Right kidney (tissue), 1 donor: ENCODE results near the gene PRKD1.
"Not testable (repeated sequence)": the region's sequence is repeated elsewhere in the genome, so short reads cannot be mapped to it uniquely, and the experiment has no call there.

Experiments
- DNase-seq: peaks from one replicate; pipeline ENCODE4 v3.0.0-alpha.2; 2016

Gene PRKD1

DNA sequence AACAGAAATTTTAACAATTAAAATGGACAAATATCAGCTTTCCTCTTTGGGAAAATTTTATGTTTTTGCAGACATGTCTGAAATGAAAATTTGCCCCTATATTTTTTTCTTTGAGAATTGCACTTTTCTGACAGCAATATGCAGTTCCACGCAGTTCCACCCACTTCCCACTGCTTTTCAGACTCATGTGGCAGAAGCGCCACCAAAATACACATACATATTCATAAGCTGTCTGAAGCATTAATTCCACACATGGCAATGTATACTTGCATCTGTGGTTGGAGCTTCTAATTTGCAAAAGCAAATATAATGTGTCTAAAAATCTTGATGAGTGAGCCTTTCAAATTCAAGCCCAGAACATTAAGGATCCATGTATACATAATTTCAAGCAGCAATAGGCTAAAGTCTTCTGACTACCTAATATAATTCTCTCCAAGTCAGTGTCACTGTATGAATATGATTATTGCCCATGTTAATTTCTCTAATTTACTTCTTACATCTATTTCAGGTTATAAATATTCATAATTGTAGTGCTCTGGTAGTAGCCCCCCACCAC lies 129.5 kb downstream of the PRKD1 start:
- no peak for DNase-seq

DNA sequence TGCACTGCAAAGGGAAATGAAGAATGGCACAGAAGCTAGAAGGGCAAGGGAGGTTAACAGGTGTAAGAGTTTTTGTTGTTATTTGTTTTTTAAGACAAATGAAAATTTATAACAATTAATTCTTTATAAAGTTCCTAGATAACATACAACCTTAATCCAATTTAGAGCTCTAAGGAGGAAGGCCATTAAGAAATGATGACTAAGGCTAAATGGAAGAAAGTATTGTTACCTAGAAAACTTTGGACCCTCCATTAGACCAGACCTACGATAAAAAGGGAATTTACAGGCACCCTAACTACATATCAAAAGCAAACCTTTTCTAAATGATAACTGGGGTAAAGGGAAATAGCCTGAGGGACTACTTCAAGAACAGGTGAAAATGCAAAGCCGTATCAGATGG lies 130.8 kb downstream of the PRKD1 start:
- DNase-seq, result no peak

DNA sequence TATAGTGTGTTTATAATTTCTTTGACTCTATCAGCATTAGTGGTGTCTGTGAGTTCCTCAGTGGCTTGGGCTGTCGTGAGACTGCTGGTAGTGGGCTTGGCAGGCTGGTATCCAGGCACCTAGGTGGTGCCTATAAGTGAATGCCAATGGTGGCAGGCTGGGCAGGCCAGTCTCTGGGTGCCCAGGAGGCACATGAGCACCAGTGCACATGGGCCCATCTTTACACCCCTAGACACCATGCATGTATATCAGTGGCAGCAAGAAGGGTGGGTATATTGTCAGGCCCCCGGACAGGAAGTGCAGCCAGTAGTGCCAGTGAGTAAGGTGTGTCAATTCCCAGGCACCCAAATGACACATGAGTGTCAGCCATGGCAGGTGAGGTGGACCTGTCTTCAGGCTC lies 138.2 kb downstream of the PRKD1 start:
- DNase-seq, result no peak

DNA sequence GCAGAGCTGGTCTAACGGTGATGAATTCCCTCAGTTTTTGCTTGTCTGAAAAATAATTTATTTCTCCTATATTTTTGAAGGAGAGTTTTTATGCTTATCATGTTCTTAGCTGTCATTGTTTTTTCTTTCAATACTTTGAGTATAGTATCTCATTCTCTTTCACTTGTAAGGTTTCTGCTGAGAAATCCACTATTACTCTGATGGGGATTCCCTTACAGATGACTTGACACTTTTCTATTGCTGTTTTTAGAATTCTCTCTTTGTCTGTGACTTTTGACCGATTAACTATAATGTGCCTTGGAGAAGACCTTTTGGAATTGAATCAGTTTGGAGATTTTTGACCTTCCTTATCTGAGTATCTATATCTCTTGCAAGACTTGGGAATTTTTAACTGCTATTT lies 139.6 kb downstream of the PRKD1 start:
- DNase-seq, result no peak

DNA sequence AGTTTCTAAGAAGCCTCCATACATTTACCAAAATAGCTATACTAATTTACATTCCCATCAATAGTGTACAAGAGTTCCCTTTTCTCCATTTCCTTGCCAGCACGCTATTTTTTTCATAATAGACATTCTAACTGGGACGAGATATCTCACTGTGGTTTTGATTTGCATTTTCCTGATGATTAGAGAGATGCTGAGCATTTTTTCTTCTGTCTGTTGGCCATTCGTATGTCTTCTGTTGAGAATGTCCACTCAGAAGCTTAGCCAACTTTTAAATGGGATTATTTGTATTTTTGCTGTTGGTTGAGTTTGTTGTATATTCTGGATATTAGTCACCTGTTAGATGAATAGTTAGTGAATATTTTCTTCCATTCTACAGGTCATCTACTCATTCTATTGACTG lies 144.1 kb downstream of the PRKD1 start:
- DNase-seq, result no peak

DNA sequence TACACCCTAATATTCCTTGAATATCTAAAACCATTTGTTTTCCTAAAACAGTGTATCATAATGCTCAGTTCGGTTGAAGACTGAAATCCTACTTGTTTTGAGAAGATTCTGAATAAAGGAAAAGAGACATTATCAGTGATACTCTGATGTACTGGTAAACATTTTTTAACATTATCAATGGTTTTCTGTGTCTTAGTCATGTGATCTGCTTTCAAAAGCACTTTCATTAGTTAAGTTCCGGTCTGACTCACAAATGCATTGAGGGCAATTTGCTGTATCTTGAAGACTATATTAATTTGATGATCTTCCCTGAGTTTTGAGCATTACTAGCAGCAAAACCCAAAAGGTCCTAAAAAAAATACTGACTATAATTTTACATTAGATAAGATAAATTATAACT lies 145.6 kb downstream of the PRKD1 start:
- DNase-seq, result no peak

DNA sequence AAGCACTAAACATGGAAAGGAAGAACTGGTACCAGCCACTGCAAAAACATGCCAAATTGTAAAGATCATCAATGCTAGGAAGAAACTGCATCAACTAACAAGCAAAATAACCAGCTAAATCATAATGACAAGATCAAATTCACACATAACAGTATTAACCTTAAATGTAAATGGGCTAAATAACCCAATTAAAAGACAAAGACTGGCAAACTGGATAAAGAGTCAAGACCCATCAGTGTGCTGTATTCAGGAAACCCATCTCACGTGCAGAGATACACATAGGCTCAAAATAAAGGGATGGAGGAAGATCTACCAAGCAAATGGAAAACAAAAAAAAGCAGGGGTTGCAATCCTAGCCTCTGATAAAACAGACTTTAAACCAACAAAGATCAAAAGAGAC lies 150.5 kb downstream of the PRKD1 start:
- DNase-seq, result not testable (repeated sequence)

DNA sequence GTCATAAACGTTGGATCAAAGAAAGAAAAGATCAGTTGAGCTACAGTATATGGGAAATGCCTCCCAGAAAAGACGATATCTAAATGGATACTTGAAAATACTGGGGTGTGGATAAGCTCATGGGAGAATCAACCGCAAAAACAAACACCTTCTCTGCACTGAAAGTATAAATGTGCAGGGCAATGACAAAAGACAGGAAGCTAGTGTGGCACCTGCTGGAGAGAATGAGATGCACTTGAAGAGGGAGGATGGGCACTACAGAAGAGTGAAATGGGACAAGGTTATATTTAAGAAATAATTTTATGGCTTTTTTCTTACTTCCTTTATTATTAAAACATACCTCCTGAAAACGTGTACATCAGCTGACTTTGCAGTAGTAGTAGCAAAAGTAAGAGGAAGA lies 153.7 kb downstream of the PRKD1 start:
- DNase-seq, result no peak

DNA sequence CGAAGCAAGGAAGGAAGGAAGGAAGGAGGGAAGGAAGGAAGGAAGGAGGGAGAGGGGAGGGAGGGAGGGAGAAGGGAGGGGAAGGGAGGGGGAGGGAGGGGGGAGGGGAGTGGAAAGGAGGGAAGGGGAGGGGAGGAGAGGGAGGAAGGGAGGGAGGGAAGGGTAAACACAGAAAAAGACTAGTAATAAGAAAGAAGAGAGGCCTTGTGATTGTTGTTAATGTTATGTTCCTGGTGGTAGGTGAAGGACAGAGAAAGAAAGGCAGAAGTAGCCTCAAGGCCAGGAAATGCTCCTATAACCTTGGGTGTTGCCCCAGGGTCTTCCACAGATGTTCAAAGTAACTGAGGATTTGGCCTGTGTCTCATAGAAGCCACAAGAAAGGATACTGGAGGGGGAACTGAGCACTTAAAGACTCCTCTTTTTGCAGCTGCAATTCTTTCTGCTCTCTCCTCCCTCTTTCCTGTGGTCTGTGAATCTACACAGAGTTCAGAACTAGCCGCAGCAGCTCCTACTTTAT lies 164.2 kb downstream of the PRKD1 start:
- no peak for DNase-seq

DNA sequence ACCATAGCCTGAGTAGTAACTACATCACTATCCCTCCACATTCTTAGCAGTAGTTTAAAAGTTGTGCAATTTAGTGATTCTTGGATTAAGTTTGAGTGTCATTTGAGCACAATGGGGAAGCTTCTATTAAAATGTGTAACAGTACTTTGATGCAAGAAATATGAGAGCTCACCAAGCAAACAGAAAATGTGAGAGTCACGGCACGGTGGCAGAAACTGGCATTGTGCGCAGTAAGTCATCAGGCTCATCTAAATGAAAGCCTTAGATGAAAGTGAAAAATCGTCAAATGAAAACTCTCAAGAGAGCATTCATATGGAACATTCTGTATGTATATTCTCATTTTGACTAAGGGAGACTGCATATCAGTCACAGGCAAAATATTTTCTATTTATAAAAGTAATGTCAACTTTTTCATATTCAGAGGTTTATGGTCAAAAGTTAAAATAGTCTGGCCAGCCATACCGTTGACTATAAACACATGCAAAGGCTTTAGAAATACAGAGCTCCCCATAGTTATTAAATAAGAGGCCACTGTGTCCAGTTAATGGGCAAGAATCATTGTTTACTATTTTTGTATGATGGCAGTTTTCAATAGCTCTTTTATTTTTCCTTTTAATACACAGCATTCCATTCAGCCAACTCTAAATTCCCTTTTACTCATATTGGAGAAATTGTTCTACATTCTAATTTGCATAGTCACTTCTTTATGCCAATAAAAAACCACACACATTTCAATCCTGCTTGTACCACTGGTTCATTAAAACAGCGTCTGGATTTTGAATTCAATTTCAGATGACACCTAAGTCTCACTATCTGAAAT lies 167.9 kb downstream of the PRKD1 start:
- no peak for DNase-seq

DNA sequence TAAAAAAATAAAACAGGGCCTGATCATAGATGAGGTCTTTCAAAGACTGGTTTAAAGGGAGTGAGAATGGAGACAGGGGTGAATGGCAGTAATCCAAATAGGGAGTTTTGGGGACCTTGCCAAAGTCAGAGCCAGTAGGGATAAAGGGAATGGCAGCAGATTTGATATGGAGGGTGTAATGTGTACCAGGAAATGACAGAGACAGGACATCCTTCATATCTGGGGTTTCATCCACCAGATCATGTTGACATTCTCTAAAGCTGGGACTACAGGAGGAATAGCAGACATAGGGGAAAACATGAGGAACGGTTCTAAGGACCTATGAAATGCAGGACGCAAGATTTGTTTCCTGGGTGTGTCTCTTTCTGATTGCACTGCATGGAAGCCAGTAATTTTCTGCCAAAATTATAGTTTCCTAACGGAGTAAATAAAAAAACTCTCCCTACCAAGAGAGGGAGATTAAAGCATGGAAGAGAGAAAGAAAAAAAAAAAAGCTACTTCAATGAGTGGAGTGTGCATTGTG lies 169.9 kb downstream of the PRKD1 start:
- DNase-seq, result no peak

DNA sequence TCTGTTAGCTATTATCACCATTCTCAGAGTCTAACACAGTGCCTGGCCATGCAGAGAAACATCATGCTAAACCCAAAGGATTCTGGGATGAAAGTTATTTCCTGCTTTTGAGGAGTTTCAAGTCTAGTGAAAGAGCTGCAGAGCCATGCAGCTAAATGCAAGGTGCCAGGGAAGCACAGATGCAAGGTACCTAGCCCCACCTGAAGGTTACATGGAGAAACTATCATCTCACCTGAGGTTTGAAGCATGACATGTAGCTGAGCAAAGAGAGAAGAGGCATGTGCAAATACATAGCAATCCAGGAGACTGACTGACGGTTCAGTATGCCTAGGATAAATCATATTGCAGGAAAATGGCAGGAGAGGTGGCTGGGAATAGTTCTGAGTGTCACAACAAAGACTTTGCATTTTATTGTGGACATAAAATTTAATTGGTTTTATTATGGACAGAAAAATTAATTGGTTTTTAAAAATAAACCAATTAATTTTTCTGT lies 170.4 kb downstream of the PRKD1 start:
- DNase-seq, result no peak

DNA sequence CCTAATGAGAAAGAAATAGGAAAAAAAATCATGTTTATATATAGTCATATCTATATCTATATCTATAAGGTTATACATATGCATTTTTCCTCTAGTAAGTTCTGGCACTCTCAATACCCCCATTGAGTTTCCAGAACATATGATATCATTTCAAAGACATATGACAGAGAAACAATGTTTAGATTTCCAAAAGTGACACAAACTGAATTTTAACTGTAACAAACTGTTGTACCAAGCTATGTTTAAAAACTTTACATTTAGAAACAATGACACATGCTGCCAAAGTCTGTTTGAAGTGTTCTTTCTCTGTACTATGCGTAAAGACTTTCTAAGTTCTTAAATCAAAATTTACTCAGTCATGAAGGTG lies 171.6 kb downstream of the PRKD1 start:
- DNase-seq, result no peak

DNA sequence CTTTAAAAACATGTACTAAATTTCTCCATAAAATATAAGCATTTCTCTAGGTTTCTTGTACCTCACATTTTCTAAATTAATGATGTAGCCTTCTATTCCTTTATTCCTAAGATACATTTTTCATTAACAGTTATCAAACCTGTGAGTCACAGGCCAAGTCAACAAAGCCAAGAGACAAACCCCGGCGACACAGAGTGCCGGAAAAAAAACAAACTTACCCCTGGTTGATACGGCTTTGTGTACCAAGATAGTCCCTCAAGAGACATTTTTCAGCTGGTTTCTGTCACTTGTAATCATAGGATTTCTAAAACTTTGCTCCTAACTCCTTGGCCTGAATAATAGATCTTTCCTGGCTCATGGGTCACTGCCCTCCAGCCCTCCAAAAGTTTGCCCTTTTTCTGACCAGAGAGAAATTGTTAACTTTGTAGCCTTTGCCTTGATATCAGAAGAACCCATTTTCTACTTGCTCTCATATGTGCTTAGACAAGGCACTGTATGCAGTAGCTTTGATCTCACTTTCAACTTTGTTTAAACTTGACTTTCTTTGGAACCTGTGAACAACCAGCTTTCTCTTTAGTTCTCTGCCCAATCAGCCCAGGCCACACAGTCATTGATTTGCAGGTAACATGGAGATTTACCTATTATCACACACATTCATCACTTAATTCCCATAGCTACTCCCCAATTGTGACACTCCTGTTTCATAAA lies 172.2 kb downstream of the PRKD1 start:
- no peak for DNase-seq

DNA sequence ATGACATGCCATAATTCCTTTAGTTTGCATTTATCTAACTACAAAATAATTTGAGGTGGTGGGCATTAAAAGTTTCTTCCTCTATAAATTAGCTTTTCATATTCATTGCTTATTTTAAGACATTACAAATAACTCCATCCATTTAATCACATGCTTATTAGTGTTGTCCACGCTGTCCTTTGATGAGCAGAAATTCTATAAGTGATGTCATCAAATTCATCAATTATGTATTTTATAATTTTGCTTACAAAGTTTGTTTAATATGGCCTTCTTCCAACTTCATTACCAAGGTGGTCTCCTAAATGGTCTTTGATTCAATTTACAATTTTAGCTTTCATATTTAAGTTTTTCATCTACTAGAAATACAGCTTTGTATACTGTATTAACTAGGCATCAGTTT lies 173.5 kb downstream of the PRKD1 start:
- DNase-seq, result no peak

DNA sequence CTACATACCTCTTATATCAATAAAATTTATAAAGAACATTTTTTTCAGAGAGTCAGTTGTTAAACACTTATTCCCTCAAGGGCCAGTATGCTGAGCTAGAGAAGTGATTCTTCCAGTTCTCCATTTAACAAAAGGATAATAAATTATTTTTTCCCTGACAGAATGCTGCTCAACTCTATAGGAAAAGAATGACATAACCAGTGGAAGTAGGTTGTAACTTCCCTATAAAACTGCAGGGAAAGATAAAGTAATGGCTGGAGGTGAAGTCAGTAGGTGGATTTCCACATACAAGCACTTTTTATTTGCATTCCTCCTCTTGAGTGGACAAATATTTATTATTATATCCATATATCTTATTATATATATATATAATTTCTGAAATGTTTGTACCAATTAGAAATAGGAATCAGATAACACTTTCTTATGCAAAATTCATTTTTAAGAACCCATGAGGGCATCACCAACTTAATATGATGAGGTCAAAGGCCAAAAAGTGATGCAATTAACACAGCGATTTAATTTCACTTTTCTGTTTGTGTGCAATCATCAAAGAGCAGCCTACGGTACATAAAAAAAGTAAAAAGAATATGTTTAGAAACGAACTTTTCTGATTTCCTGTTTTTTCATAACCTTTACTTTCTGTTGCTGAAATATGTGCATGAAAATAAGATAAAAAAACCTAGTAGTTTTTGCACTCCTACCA lies 175.3 kb downstream of the PRKD1 start:
- DNase-seq, result no peak

DNA sequence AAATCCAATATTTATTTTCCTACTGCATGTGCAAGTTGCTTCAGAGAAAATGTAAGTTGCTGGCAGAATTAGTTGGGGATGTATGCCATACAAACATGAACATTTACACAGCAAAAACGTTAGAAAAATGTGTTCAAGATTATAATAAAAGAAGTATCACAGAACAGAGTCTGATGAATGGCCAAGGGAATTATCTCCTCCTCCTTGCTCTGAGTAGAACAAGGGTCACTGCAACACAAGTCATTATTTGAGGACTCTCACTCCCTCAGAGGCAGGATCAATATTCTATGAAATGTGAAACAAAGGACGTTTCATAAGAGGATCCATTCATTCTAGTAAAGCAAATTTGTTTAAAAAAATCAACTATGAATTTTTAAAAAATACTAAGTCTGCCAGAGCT lies 177.8 kb downstream of the PRKD1 start:
- DNase-seq, result no peak

DNA sequence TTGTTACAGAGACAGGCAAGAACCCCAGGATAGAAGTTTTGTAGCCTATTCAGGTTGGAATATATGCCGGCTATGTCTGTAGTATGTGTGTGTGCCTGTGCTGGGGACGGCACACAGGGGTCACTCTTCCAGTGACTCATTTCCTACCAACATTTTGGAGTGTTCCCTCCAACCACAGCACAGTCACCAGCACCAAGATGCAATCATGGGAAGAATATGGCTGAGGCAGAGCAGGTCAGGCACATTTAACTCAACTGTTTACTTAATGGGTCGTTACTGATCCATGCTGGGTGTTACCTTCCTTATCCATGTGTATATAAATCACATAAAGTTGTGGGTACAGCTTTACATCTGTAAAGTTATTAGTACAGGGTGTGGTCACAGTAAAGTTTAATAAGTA lies 178.3 kb downstream of the PRKD1 start:
- DNase-seq, result no peak

DNA sequence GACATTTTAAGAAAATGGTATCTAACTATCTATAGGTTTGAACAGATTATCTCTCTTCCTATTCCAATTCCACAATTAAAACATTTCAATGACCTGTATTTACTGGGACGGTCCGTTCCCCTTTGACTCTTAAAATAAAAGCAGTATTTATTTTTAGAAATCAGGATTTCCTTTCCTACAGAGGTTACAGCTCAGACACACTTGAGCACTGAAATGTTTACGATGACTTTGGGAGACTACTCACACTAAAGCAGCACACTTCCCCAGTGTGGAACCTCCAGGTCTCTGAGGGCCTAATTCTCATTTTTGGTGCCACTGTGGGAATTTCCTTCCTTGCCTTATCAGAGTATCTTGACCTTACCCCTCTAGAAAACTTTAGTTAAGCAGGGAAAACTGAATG lies 181.8 kb downstream of the PRKD1 start:
- no peak for DNase-seq

DNA sequence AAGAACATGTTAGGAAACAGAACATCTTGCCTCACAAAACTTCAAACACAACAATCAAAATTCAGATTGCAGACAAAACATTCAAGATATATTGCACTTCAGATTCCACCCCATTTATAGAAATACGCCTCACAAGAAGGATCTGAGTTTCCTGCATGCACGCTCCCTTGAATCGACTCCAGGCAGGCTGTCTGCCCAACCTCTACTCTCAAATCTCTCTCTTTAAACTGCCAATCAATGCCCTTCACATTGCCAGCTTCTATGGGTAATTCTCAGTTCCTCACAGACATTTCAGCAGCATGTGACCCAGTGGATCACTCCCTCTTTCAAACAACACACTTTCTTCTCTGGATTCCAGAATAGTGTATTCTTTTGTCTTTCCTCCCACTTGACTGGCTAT lies 184.1 kb downstream of the PRKD1 start:
- no peak for DNase-seq

DNA sequence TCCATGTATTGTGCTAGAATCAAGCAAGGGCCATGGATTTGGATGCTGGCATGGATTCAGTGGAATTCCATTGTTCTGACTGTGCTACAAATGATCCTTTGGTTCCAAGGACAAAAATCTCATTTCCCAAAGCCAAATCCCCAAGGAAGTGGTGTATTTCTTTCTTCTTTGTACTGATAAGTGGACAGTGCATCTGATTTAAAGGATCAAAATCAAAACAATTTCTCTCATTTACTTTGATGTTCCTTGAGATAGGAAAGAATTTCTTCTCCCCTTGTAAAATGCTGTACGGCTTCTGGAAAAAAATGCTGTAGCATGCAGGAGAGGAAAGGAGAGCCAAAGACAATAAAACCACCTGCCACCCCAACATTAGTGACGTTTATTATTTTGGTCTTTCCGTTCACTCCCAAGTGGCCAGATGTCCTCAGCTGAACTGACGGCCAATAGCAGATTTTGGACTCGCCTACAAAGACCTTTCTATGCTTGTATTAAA lies 185.7 kb downstream of the PRKD1 start:
- DNase-seq, result no peak

DNA sequence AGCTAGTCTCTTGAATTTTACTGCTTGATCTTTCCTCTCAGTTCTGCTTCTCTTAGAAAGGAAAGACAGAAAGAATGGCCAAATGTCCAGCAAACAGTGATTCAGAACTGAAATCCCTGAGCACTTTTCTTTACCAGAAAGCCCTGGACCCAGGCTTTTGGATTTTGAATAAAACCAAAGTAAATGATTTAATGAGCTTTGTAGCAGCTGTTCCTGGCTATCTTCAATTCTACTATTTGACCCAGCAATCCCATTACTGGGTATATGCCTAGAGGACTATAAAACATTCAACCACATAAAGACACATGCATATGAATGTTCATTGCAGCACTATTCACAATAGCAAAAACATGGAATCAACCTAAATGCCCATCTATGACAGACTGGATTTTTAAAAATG lies 187.2 kb downstream of the PRKD1 start:
- no peak for DNase-seq
